NAMALWA (cell line): ENCODE data around the gene SERBP1.
"Not testable (repeated sequence)": the region's sequence is repeated elsewhere in the genome, so short reads cannot be mapped to it uniquely, and the experiment has no call there.

Experiments
- DNase-seq: peaks from one replicate; pipeline ENCODE4 v3.0.0-alpha.2; 2015; ENCODE audit warnings: low spot score

The SERBP1 gene

GRCh38 chr1:67440339-67440738 is 10.1 kb upstream of the SERBP1 start:
- no peak for DNase-seq

GRCh38 chr1:67439277-67440029 is 9.3 kb upstream of the SERBP1 start:
- DNase-seq, result no peak

- no peak for DNase-seq
Observed at GRCh38 chr1:67437961-67438360, 7.8 kb upstream of the SERBP1 start.

GRCh38 chr1:67436511-67437055 is 6.4 kb upstream of the SERBP1 start:
- DNase-seq, result no peak

GRCh38 chr1:67434491-67434890 is 4.3 kb upstream of the SERBP1 start:
- no peak for DNase-seq

GRCh38 chr1:67433837-67434236 is 3.6 kb upstream of the SERBP1 start:
- DNase-seq, result peak; percentile 46

- DNase-seq, result peak; percentile 26
Observed at GRCh38 chr1:67432745-67433144, 2.5 kb upstream of the SERBP1 start.

- peak; percentile 83 for DNase-seq
Observed at GRCh38 chr1:67431869-67432578, 1.8 kb upstream of the SERBP1 start.

GRCh38 chr1:67431156-67431765 is 1.1 kb upstream of the SERBP1 start:
- no peak for DNase-seq

GRCh38 chr1:67429528-67430357 is 459 bp downstream of the SERBP1 start:
- DNase-seq, result peak; percentile 41

GRCh38 chr1:67429011-67429527 is 1.1 kb downstream of the SERBP1 start:
- peak; percentile 66 for DNase-seq

- DNase-seq, result no peak
Observed at GRCh38 chr1:67427947-67428346, 2.3 kb downstream of the SERBP1 start.

- DNase-seq, result peak; percentile 23
Observed at GRCh38 chr1:67427465-67427864, 2.7 kb downstream of the SERBP1 start.

GRCh38 chr1:67420835-67421492 is 9.2 kb downstream of the SERBP1 start:
- no peak for DNase-seq

- DNase-seq, result no peak
Observed at GRCh38 chr1:67418839-67419586, 11.2 kb downstream of the SERBP1 start.

GRCh38 chr1:67417733-67418132 is 12.5 kb downstream of the SERBP1 start:
- DNase-seq, result not testable (repeated sequence)

GRCh38 chr1:67415041-67415440 is 15.2 kb downstream of the SERBP1 start:
- no peak for DNase-seq

GRCh38 chr1:67414574-67414973 is 15.6 kb downstream of the SERBP1 start:
- DNase-seq, result no peak

- not testable (repeated sequence) for DNase-seq
Observed at GRCh38 chr1:67413101-67413500, 17.1 kb downstream of the SERBP1 start.

GRCh38 chr1:67408148-67408547 is 22.1 kb downstream of the SERBP1 start:
- DNase-seq, result no peak
